Tibial nerve (tissue), 4 donors: ENCODE results near the gene GRAMD1A.

Experiments
- EP300 ChIP-seq, 2 donors: sonication (generic); formaldehyde crosslinking; IDR thresholded peaks; one replicate each; pipeline ENCODE4 v1.6.1; 2017; ENCODE audit warnings: antibody characterized with exemption in 2 of 2, mild to moderate bottlenecking in 1 of 2
- POLR2A ChIP-seq, 2 donors: fragments of 450-650 bp; IDR thresholded peaks; one replicate each; pipeline ENCODE4 v1.6.1; 2017; ENCODE audit warnings: antibody characterized with exemption in 2 of 2, mild to moderate bottlenecking in 2 of 2, moderate library complexity in 2 of 2
- TF ChIP-seq, protein P1 (sequence below), 5 experiments: fragments of 200-600 bp in 3 of 5; fragments of 450-650 bp in 2 of 5; sonication (generic) in 3 of 5; IDR thresholded peaks; one replicate each; pipeline ENCODE4 v1.5.1; 2016 to 2019; ENCODE audit warnings: antibody characterized with exemption in 5 of 5, mild to moderate bottlenecking in 3 of 5, moderate library complexity in 2 of 5

DNA sequence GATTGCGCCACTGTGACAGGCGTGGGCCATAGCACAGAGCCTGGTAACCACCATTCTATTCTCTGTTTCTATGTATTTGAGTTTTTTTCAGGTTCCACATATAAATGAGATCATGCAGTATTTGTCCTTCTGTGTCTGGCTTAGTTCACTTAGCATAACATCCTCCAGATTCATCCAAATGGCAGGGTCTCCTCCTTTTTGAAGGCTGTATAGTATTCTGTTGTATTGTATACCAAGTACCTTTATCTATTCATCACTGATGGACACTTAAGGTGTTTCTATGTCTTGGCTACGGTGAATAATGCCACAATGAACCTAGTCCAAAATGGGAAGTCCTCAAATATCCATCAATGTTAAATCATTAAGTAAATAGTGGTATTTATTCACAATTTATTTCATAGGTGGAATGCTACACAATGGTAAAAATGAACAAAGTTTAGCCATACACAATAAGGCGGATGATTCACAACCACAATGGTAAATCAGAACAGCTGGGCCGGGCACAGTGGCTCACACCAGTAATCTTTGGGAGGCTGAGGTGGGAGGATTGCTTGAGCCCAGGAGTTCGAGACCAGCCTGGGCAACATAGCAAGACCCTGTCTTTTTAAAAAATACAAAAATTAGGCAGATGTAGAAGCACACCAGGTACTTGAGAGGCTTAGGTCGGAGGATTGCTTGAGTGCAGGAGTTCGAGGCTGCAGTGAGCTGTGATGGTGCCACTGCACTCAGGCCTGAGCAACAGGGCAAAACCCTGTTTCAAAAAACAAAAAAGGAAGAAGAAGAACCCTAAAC lies 8.4 kb upstream of the GRAMD1A start:
- TF ChIP-seq, protein P1, sequence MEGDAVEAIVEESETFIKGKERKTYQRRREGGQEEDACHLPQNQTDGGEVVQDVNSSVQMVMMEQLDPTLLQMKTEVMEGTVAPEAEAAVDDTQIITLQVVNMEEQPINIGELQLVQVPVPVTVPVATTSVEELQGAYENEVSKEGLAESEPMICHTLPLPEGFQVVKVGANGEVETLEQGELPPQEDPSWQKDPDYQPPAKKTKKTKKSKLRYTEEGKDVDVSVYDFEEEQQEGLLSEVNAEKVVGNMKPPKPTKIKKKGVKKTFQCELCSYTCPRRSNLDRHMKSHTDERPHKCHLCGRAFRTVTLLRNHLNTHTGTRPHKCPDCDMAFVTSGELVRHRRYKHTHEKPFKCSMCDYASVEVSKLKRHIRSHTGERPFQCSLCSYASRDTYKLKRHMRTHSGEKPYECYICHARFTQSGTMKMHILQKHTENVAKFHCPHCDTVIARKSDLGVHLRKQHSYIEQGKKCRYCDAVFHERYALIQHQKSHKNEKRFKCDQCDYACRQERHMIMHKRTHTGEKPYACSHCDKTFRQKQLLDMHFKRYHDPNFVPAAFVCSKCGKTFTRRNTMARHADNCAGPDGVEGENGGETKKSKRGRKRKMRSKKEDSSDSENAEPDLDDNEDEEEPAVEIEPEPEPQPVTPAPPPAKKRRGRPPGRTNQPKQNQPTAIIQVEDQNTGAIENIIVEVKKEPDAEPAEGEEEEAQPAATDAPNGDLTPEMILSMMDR (IDR thresholded peaks at IDR 0.05) = no peak
- TF ChIP-seq EP300 (IDR thresholded peaks at IDR 0.05) (no peak), POLR2A (IDR thresholded peaks at IDR 0.05) (no peak)
